GM23338 (cell line): ENCODE data around the gene ZNFX1. TPM values are rescaled to one million over a fixed set of nuclear protein-coding genes. Genes with fewer than 3 reads are reported as not detected.

ENCODE experiments used
- ATAC-seq: fragments of 200-7000 bp; cut with Tn5 transposase; 3 replicates; pipeline ENCODE4 v1.9.1; 2020
- DNase-seq: peaks from one replicate; pipeline ENCODE4 v3.0.0-alpha.2; 2015; ENCODE audit warnings: low spot score
- H2AFZ ChIP-seq: fragments of 200-600 bp; sonication (generic); 2 replicates; pipeline ENCODE4 v1.8.0; 2016; ENCODE audit warnings: antibody characterized with exemption, mild to moderate bottlenecking, moderate library complexity
- H3F3A ChIP-seq: fragments of 200-600 bp; sonication (generic); replicated peaks from 2 replicates; pipeline ENCODE4 v1.8.0; 2017; ENCODE audit warnings: antibody characterized with exemption, mixed run types, low read depth
- H3K27ac ChIP-seq: fragments of 200-600 bp; sonication (generic); 2 replicates; pipeline ENCODE4 v1.6.1; 2016; ENCODE audit warnings: low read depth
- H3K27me3 ChIP-seq: fragments of 200-600 bp; sonication (generic); 2 replicates; pipeline ENCODE4 v1.8.0; 2016; ENCODE audit warnings: mild to moderate bottlenecking, mixed run types, moderate library complexity; ENCODE audit not compliant: insufficient read depth
- H3K36me3 ChIP-seq: fragments of 200-600 bp; sonication (generic); 2 replicates; pipeline ENCODE4 v1.8.0; 2016; ENCODE audit warnings: mild to moderate bottlenecking; ENCODE audit not compliant: insufficient read depth
- H3K4me1 ChIP-seq: fragments of 200-600 bp; sonication (generic); 2 replicates; pipeline ENCODE4 v1.8.0; 2016; ENCODE audit warnings: mild to moderate bottlenecking, moderate library complexity; ENCODE audit not compliant: insufficient read depth
- H3K4me2 ChIP-seq: fragments of 200-600 bp; sonication (generic); 2 replicates; pipeline ENCODE4 v1.7.1; 2017; ENCODE audit warnings: mixed run types
- H3K4me3 ChIP-seq: fragments of 200-600 bp; sonication (generic); 2 replicates; pipeline ENCODE4 v1.6.1; 2016; ENCODE audit warnings: mixed run types
- H3K79me2 ChIP-seq: fragments of 200-600 bp; sonication (generic); replicated peaks from 2 replicates; pipeline ENCODE4 v1.8.0; 2017; ENCODE audit warnings: mild to moderate bottlenecking; ENCODE audit not compliant: insufficient read depth
- H3K9me2 ChIP-seq: fragments of 200-600 bp; sonication (generic); 2 replicates; pipeline ENCODE4 v1.8.0; 2017; ENCODE audit not compliant: insufficient read depth
- H4K20me1 ChIP-seq: fragments of 200-600 bp; sonication (generic); replicated peaks from 2 replicates; pipeline ENCODE4 v1.8.0; 2017; ENCODE audit warnings: mild to moderate bottlenecking; ENCODE audit not compliant: insufficient read depth
- H3K27ac Mint-ChIP-seq: 2 replicates; pipeline ENCODE4 v1.8.0; 2020; ENCODE audit warnings: inconsistent platforms, mild to moderate bottlenecking, moderate library complexity, mixed read lengths
- H3K27me3 Mint-ChIP-seq: 3 replicates; pipeline ENCODE4 v1.8.0; 2022; ENCODE audit warnings: low read depth, mild to moderate bottlenecking, moderate library complexity, mixed read lengths, inconsistent platforms; ENCODE audit not compliant: insufficient read depth, poor library complexity
- H3K36me3 Mint-ChIP-seq: 3 replicates; pipeline ENCODE4 v1.8.0; 2021; ENCODE audit warnings: low read depth, mild to moderate bottlenecking, inconsistent platforms, moderate library complexity, mixed read lengths
- H3K4me1 Mint-ChIP-seq: 3 replicates; pipeline ENCODE4 v1.8.0; 2020; ENCODE audit warnings: mild to moderate bottlenecking, inconsistent platforms, mixed read lengths
- H3K4me3 Mint-ChIP-seq: 3 replicates; pipeline ENCODE4 v1.8.0; 2021; ENCODE audit warnings: moderate library complexity, mild to moderate bottlenecking, inconsistent platforms, mixed read lengths
- H3K9me3 Mint-ChIP-seq: 3 replicates; pipeline ENCODE4 v1.8.0; 2020; ENCODE audit warnings: moderate library complexity, mild to moderate bottlenecking, inconsistent platforms, mixed read lengths
- CREB1 ChIP-seq: fragments of 250-450 bp; sonication (Bioruptor Pico); IDR thresholded peaks from 2 replicates; pipeline ENCODE4 v1.5.0; 2020; ENCODE audit warnings: low read depth, mild to moderate bottlenecking, moderate library complexity
- CTCF ChIP-seq, 2 experiments: fragments of 200-600 bp in 1 of 2; sonication (generic) in 1 of 2; conservative IDR thresholded peaks; 2 replicates each; pipeline versions ENCODE4 v1.5.1 to v1.6.1; 2016 to 2017; ENCODE audit warnings: antibody characterized with exemption in 2 of 2, low read depth in 2 of 2, mild to moderate bottlenecking in 2 of 2, moderate library complexity in 1 of 2
- ETS1 ChIP-seq: IDR thresholded peaks from 2 replicates; pipeline ENCODE4 v1.6.1; 2016; ENCODE audit warnings: antibody characterized with exemption
- EZH2 ChIP-seq: fragments of 200-600 bp; sonication (generic); IDR thresholded peaks from one replicate; pipeline ENCODE4 v1.8.0; 2017; ENCODE audit warnings: antibody characterized with exemption, mild to moderate bottlenecking, low read depth; ENCODE audit not compliant: unreplicated experiment
- EZH2phosphoT487 ChIP-seq: fragments of 200-600 bp; sonication (generic); IDR thresholded peaks from one replicate; pipeline ENCODE4 v1.8.1; 2018; ENCODE audit warnings: antibody characterized with exemption; ENCODE audit not compliant: unreplicated experiment
- JUNB ChIP-seq: IDR thresholded peaks from one replicate; pipeline ENCODE4 v1.6.1; 2016; ENCODE audit warnings: antibody characterized with exemption; ENCODE audit not compliant: unreplicated experiment
- NANOG ChIP-seq: IDR thresholded peaks from 2 replicates; pipeline ENCODE4 v1.6.1; 2016; ENCODE audit warnings: antibody characterized with exemption, borderline replicate concordance
- POLR2AphosphoS5 ChIP-seq: IDR thresholded peaks from 2 replicates; pipeline ENCODE4 v1.6.1; 2016; ENCODE audit warnings: antibody characterized with exemption, low read depth
- REST ChIP-seq: IDR thresholded peaks from one replicate; pipeline ENCODE4 v1.6.1; 2018; ENCODE audit warnings: antibody characterized with exemption; ENCODE audit not compliant: unreplicated experiment
- STAT1 ChIP-seq: IDR thresholded peaks from one replicate; pipeline ENCODE4 v1.6.1; 2016; ENCODE audit warnings: antibody characterized with exemption; ENCODE audit not compliant: unreplicated experiment
- ZNF114 ChIP-seq: fragments of 250-450 bp; sonication (Bioruptor Pico); IDR thresholded peaks from 2 replicates; pipeline ENCODE4 v1.5.0; 2020; ENCODE audit warnings: mild to moderate bottlenecking, moderate library complexity
- ZNF331 ChIP-seq: fragments of 250-450 bp; sonication (Bioruptor Pico); IDR thresholded peaks from 2 replicates; pipeline ENCODE4 v1.5.0; 2020; ENCODE audit warnings: low read depth, mild to moderate bottlenecking, moderate library complexity
- ZNF462 ChIP-seq: fragments of 250-450 bp; sonication (Bioruptor Pico); IDR thresholded peaks from 2 replicates; pipeline ENCODE4 v1.5.0; 2020; ENCODE audit warnings: mild to moderate bottlenecking, moderate library complexity
- polyA plus RNA-seq: library from polyadenylated mRNA; unstranded; fragments of >200 nt; fragmentation: Nextera tagmentation; extraction: Ambion mirVana; gene quantifications from 2 replicates; pipeline ENCODE4 v1.2.1, GENCODE V29; 2016
- total RNA-seq: library from RNA; depleted of rRNA; stranded (reverse); fragments of >200 nt; shearing (Covaris generic); gene quantifications from 2 replicates; pipeline ENCODE4 v1.2.3, GENCODE V29; 2014

The ZNFX1 gene
- total and polyA plus RNA-seq, 2 experiments from 2014 or later: 6.1 to 12.1 TPM

GRCh38 chr20:49275636-49276035, 2.2 kb downstream of the ZNFX1 start:
- peaks cover 26% of the 10 kb centered on the region for H4K20me1 ChIP-seq
- no peak overlapping the region for H3K4me3 Mint-ChIP-seq

More at GRCh38 chr20:49275636-49276035, 2.2 kb downstream of the ZNFX1 start:
- peaks cover 28% of the 10 kb centered on the region for H3K9me3 Mint-ChIP-seq
- no peak overlapping the region for H3K4me2 ChIP-seq
- 0 out of 2 replicates have a peak, but pooled peaks cover 4% of the 10 kb centered on the region for H3K9me2 ChIP-seq
- peaks cover 28% of the 10 kb centered on the region for H3K27me3 Mint-ChIP-seq
- H2AFZ ChIP-seq: no peak overlapping the region
- H3K27me3 ChIP-seq: no peaks in the 10 kb centered on the region
- H3F3A ChIP-seq: peaks cover 27% of the 10 kb centered on the region
- no peak overlapping the region for H3K4me3 ChIP-seq
- peaks cover 14% of the 10 kb centered on the region for H3K4me1 Mint-ChIP-seq
- ATAC-seq (no peak), DNase-seq (no peak)
- H3K27ac ChIP-seq: no peak overlapping the region
- H3K36me3 Mint-ChIP-seq: peaks cover 70% of the 10 kb centered on the region
- peaks cover 64% of the 10 kb centered on the region for H3K79me2 ChIP-seq
- H3K4me1 ChIP-seq: peaks cover 5% of the 10 kb centered on the region; the same call in 1 of the 2 replicates
- H3K36me3 ChIP-seq: peaks cover 51% of the 10 kb centered on the region
- H3K27ac Mint-ChIP-seq: no peak overlapping the region
- TF ChIP-seq CTCF (conservative IDR thresholded peaks at IDR 0.05; ENCODE audit: low read depth in 2 of 2): no peak
- TF ChIP-seq CREB1: no peak
- no peak for TF ChIP-seq EZH2phosphoT487
- no peak for TF ChIP-seq NANOG
- TF ChIP-seq JUNB: no peak
- TF ChIP-seq STAT1: no peak
- TF ChIP-seq ETS1: no peak
- TF ChIP-seq ZNF331: no peak
- TF ChIP-seq POLR2AphosphoS5: no peak
- no peak for TF ChIP-seq EZH2
- no peak for TF ChIP-seq ZNF114 (CRISPR knock-in tag)
- no peak for TF ChIP-seq REST
- no peak for TF ChIP-seq ZNF462 (CRISPR knock-in tag)
